ENCODE data around the gene MEP1A. TPM values are rescaled to one million over a fixed set of nuclear protein-coding genes. Genes with fewer than 3 reads are reported as not detected.

MEP1A gene
- total and polyA plus RNA-seq, 2 of the 13 experiments (the other 11 are each of a cell fraction or from before 2014, with no cell fraction given) = 0.24 to 0.83 TPM

DNA sequence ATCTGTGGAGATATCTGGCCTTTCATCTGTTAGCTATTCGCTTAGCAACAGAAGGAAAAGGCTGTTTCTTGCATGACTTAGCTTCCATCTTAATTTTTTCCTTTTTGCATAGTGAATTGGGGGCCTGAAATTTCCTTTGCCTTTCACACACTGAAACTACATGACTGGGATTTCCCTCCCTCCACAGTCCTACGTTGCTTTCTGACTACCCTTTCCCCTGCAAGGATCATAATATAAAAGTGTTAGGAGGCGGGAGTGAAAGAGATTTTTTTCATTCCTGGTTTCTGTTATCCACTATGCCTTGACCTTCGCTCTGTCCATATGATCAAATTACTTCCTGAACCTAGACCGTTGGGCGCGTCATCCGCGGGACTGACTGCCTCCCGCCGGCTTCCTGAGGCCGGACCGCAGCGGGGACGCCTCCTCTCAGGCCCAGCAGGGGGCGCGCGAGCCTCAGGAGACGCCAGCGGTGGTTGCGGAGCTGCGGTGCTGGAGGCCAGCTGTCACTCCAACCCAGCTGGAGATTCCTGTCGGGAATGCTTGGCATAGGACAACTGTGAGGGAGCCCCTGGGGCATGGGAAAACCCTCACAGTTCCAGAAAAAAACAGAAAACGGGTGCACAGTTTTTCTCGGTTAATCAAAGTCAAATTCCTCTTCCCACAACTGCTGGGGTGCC is 55.6 kb downstream of the MEP1A start (continued):
- no peak for TF ChIP-seq PAX8 (CRISPR knock-in tag; IDR thresholded peaks at IDR 0.05; ENCODE audit: borderline replicate concordance)
- TF ChIP-seq ZSCAN9 (CRISPR knock-in tag; IDR thresholded peaks at IDR 0.05; ENCODE audit: borderline replicate concordance) = 0 out of 2 replicates have a peak, but pooled peaks have one; percentile 55
- TF ChIP-seq AGO1 (IDR thresholded peaks at IDR 0.05; ENCODE audit: low read depth, low read length, poor library complexity, severe bottlenecking) = peak; percentile 44
- TF ChIP-seq, protein P1, sequence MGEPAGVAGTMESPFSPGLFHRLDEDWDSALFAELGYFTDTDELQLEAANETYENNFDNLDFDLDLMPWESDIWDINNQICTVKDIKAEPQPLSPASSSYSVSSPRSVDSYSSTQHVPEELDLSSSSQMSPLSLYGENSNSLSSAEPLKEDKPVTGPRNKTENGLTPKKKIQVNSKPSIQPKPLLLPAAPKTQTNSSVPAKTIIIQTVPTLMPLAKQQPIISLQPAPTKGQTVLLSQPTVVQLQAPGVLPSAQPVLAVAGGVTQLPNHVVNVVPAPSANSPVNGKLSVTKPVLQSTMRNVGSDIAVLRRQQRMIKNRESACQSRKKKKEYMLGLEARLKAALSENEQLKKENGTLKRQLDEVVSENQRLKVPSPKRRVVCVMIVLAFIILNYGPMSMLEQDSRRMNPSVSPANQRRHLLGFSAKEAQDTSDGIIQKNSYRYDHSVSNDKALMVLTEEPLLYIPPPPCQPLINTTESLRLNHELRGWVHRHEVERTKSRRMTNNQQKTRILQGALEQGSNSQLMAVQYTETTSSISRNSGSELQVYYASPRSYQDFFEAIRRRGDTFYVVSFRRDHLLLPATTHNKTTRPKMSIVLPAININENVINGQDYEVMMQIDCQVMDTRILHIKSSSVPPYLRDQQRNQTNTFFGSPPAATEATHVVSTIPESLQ (CRISPR knock-in tag; conservative IDR thresholded peaks at IDR 0.05) = no peak
- no peak for TF ChIP-seq KLF11 (CRISPR knock-in tag; IDR thresholded peaks at IDR 0.05)
- TF ChIP-seq, protein P2, sequence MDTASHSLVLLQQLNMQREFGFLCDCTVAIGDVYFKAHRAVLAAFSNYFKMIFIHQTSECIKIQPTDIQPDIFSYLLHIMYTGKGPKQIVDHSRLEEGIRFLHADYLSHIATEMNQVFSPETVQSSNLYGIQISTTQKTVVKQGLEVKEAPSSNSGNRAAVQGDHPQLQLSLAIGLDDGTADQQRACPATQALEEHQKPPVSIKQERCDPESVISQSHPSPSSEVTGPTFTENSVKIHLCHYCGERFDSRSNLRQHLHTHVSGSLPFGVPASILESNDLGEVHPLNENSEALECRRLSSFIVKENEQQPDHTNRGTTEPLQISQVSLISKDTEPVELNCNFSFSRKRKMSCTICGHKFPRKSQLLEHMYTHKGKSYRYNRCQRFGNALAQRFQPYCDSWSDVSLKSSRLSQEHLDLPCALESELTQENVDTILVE (CRISPR knock-in tag; IDR thresholded peaks at IDR 0.05) = peak; percentile 51; the same call in 1 of the 2 replicates
- TF ChIP-seq, protein P3, sequence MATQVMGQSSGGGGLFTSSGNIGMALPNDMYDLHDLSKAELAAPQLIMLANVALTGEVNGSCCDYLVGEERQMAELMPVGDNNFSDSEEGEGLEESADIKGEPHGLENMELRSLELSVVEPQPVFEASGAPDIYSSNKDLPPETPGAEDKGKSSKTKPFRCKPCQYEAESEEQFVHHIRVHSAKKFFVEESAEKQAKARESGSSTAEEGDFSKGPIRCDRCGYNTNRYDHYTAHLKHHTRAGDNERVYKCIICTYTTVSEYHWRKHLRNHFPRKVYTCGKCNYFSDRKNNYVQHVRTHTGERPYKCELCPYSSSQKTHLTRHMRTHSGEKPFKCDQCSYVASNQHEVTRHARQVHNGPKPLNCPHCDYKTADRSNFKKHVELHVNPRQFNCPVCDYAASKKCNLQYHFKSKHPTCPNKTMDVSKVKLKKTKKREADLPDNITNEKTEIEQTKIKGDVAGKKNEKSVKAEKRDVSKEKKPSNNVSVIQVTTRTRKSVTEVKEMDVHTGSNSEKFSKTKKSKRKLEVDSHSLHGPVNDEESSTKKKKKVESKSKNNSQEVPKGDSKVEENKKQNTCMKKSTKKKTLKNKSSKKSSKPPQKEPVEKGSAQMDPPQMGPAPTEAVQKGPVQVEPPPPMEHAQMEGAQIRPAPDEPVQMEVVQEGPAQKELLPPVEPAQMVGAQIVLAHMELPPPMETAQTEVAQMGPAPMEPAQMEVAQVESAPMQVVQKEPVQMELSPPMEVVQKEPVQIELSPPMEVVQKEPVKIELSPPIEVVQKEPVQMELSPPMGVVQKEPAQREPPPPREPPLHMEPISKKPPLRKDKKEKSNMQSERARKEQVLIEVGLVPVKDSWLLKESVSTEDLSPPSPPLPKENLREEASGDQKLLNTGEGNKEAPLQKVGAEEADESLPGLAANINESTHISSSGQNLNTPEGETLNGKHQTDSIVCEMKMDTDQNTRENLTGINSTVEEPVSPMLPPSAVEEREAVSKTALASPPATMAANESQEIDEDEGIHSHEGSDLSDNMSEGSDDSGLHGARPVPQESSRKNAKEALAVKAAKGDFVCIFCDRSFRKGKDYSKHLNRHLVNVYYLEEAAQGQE (IDR thresholded peaks at IDR 0.05; ENCODE audit: borderline replicate concordance in 1 of 2, low read depth in 1 of 2, low read length in 2 of 2) = no peak
- TF ChIP-seq ZNF720 (CRISPR knock-in tag; IDR thresholded peaks at IDR 0.05) = no peak
- TF ChIP-seq, protein P4, sequence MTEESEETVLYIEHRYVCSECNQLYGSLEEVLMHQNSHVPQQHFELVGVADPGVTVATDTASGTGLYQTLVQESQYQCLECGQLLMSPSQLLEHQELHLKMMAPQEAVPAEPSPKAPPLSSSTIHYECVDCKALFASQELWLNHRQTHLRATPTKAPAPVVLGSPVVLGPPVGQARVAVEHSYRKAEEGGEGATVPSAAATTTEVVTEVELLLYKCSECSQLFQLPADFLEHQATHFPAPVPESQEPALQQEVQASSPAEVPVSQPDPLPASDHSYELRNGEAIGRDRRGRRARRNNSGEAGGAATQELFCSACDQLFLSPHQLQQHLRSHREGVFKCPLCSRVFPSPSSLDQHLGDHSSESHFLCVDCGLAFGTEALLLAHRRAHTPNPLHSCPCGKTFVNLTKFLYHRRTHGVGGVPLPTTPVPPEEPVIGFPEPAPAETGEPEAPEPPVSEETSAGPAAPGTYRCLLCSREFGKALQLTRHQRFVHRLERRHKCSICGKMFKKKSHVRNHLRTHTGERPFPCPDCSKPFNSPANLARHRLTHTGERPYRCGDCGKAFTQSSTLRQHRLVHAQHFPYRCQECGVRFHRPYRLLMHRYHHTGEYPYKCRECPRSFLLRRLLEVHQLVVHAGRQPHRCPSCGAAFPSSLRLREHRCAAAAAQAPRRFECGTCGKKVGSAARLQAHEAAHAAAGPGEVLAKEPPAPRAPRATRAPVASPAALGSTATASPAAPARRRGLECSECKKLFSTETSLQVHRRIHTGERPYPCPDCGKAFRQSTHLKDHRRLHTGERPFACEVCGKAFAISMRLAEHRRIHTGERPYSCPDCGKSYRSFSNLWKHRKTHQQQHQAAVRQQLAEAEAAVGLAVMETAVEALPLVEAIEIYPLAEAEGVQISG (CRISPR knock-in tag; IDR thresholded peaks at IDR 0.05) = peak; percentile 57; the same call in 1 of the 2 replicates
- TF ChIP-seq ERF (CRISPR knock-in tag; IDR thresholded peaks at IDR 0.05) = peak; percentile 53; the same call in 1 of the 2 replicates
- TF ChIP-seq, protein P5, sequence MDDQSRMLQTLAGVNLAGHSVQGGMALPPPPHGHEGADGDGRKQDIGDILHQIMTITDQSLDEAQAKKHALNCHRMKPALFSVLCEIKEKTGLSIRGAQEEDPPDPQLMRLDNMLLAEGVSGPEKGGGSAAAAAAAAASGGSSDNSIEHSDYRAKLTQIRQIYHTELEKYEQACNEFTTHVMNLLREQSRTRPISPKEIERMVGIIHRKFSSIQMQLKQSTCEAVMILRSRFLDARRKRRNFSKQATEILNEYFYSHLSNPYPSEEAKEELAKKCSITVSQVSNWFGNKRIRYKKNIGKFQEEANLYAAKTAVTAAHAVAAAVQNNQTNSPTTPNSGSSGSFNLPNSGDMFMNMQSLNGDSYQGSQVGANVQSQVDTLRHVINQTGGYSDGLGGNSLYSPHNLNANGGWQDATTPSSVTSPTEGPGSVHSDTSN (CRISPR knock-in tag; IDR thresholded peaks at IDR 0.05; ENCODE audit: borderline replicate concordance) = no peak
- TF ChIP-seq, protein P6, sequence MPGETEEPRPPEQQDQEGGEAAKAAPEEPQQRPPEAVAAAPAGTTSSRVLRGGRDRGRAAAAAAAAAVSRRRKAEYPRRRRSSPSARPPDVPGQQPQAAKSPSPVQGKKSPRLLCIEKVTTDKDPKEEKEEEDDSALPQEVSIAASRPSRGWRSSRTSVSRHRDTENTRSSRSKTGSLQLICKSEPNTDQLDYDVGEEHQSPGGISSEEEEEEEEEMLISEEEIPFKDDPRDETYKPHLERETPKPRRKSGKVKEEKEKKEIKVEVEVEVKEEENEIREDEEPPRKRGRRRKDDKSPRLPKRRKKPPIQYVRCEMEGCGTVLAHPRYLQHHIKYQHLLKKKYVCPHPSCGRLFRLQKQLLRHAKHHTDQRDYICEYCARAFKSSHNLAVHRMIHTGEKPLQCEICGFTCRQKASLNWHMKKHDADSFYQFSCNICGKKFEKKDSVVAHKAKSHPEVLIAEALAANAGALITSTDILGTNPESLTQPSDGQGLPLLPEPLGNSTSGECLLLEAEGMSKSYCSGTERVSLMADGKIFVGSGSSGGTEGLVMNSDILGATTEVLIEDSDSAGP (CRISPR knock-in tag; IDR thresholded peaks at IDR 0.05; ENCODE audit: borderline replicate concordance) = peak; percentile 75; the same call in 1 of the 2 replicates
- TF ChIP-seq ZNF17 (CRISPR knock-in tag; IDR thresholded peaks at IDR 0.05) = no peak
- no peak for TF ChIP-seq ZFP62 (CRISPR knock-in tag; IDR thresholded peaks at IDR 0.05)
- TF ChIP-seq PHF21A (CRISPR knock-in tag; IDR thresholded peaks at IDR 0.05) = no peak
- no peak for TF ChIP-seq U2AF2 (IDR thresholded peaks at IDR 0.05; ENCODE audit: low read depth, low read length)

Measured in HepG2 (cell line).